Uterus (tissue), 2 donors: Measurements from ENCODE around the gene ERAS.

Experiments used
- POLR2A ChIP-seq, 2 donors: fragments of 450-650 bp; IDR thresholded peaks; one replicate each; pipeline ENCODE4 v1.6.1; 2016; ENCODE audit warnings: antibody characterized with exemption in 2 of 2, mild to moderate bottlenecking in 1 of 2, moderate library complexity in 1 of 2
- TF ChIP-seq, protein P1 (sequence below), 4 experiments: fragments of 200-600 bp in 2 of 4; fragments of 450-650 bp in 2 of 4; sonication (generic) in 2 of 4; IDR thresholded peaks; one replicate each; pipeline ENCODE4 v1.5.1; 2016 to 2019; ENCODE audit warnings: antibody characterized with exemption in 4 of 4, mild to moderate bottlenecking in 2 of 4, moderate library complexity in 1 of 4

- TF ChIP-seq POLR2A (IDR thresholded peaks at IDR 0.05), result no peak
- TF ChIP-seq, protein P1, sequence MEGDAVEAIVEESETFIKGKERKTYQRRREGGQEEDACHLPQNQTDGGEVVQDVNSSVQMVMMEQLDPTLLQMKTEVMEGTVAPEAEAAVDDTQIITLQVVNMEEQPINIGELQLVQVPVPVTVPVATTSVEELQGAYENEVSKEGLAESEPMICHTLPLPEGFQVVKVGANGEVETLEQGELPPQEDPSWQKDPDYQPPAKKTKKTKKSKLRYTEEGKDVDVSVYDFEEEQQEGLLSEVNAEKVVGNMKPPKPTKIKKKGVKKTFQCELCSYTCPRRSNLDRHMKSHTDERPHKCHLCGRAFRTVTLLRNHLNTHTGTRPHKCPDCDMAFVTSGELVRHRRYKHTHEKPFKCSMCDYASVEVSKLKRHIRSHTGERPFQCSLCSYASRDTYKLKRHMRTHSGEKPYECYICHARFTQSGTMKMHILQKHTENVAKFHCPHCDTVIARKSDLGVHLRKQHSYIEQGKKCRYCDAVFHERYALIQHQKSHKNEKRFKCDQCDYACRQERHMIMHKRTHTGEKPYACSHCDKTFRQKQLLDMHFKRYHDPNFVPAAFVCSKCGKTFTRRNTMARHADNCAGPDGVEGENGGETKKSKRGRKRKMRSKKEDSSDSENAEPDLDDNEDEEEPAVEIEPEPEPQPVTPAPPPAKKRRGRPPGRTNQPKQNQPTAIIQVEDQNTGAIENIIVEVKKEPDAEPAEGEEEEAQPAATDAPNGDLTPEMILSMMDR (IDR thresholded peaks at IDR 0.05), result no peak
These were observed 44.6 kb upstream of the ERAS start for GRCh38 chrX:48781705-48782104.
